GM19468 (cell line): ENCODE measurements around the gene ZNF212.
A peak's percentile ranks its signal among the peaks of the same experiment; 100 is the strongest.
"Not testable (repeated sequence)": the region's sequence is repeated elsewhere in the genome, so short reads cannot be mapped to it uniquely, and the experiment has no call there.

Experiments
- ATAC-seq: cut with Tn5 transposase; IDR thresholded peaks from one replicate; pipeline ENCODE4 v1.9.1; 2021; ENCODE audit warnings: mild to moderate bottlenecking, moderate library complexity, moderate number of reproducible peaks; ENCODE audit not compliant: unreplicated experiment; ENCODE audit errors: extremely low read depth

Gene ZNF212

GRCh38 chr7:149251518-149251917 lies 12.1 kb downstream of the ZNF212 start:
- ATAC-seq, result not testable (repeated sequence)

GRCh38 chr7:149252378-149252777 lies 12.9 kb downstream of the ZNF212 start:
- ATAC-seq, result no peak

- ATAC-seq, result no peak
Observed at GRCh38 chr7:149253665-149254064, 14.2 kb downstream of the ZNF212 start.

GRCh38 chr7:149254181-149254858 lies 14.9 kb downstream of the ZNF212 start:
- ATAC-seq, result no peak

GRCh38 chr7:149255174-149255573 lies 15.7 kb downstream of the ZNF212 start:
- no peak for ATAC-seq

GRCh38 chr7:149256568-149256967 lies 17.1 kb downstream of the ZNF212 start:
- ATAC-seq, result no peak

GRCh38 chr7:149257146-149257545 lies 17.7 kb downstream of the ZNF212 start:
- no peak for ATAC-seq

- ATAC-seq, result no peak
Observed at GRCh38 chr7:149261316-149261828, 21.9 kb downstream of the ZNF212 start.

GRCh38 chr7:149261829-149262617 lies 22.6 kb downstream of the ZNF212 start, which contains the start of gene ZNF783:
TSS of gene ZNF783 (plus strand) at chr7:149262196. CDS start at chr7:149262334, 138 bp downstream.
- peak; percentile 67 for ATAC-seq

- no peak for ATAC-seq
Observed at GRCh38 chr7:149266451-149266850, 27.0 kb downstream of the ZNF212 start.

- no peak for ATAC-seq
Observed at GRCh38 chr7:149267733-149268132, 28.3 kb downstream of the ZNF212 start.

- ATAC-seq, result not testable (repeated sequence)
Observed at GRCh38 chr7:149274424-149274823, 35.0 kb downstream of the ZNF212 start.

- no peak for ATAC-seq
Observed at GRCh38 chr7:149277871-149278270, 38.4 kb downstream of the ZNF212 start.

GRCh38 chr7:149278396-149278795 lies 38.9 kb downstream of the ZNF212 start:
- ATAC-seq, result no peak

- no peak for ATAC-seq
Observed at GRCh38 chr7:149279111-149279743, 39.8 kb downstream of the ZNF212 start.

- no peak for ATAC-seq
Observed at GRCh38 chr7:149280151-149280550, 40.7 kb downstream of the ZNF212 start.

- ATAC-seq, result no peak
Observed at GRCh38 chr7:149280661-149281507, 41.4 kb downstream of the ZNF212 start.

GRCh38 chr7:149281508-149282330 lies 42.3 kb downstream of the ZNF212 start:
- ATAC-seq, result no peak

GRCh38 chr7:149282331-149282655 lies 42.8 kb downstream of the ZNF212 start:
- ATAC-seq, result no peak
